ENCODE results near the gene PAMR1.

Gene PAMR1

GRCh38 chr11:35543481-35543880 is 18.1 kb upstream of the PAMR1 start:
- DNase-seq (ENCODE audit: low read depth, low spot score) = no peak
- H3K4me3 ChIP-seq (ENCODE audit: insufficient read length, low read depth) = no peak overlapping the region
- H3K27me3 ChIP-seq (ENCODE audit: insufficient read depth, insufficient read length) = no peaks in the 10 kb centered on the region
- no peaks in the 10 kb centered on the region for H3K9me3 ChIP-seq (ENCODE audit: insufficient read depth, low read length)
- H3K4me1 ChIP-seq (ENCODE audit: insufficient read depth, insufficient read length) = no peaks in the 10 kb centered on the region
- no peak overlapping the region for H3K9ac ChIP-seq (ENCODE audit: insufficient read length, low read depth)
- TF ChIP-seq YY1 (IDR thresholded peaks at IDR 0.05; ENCODE audit: insufficient read depth, insufficient read length) = no peak
- TF ChIP-seq SUZ12 (IDR thresholded peaks at IDR 0.05; ENCODE audit: extremely low read depth, insufficient read depth, insufficient read length) = no peak
- no peak for TF ChIP-seq ZNF274 (IDR thresholded peaks at IDR 0.05; ENCODE audit: low read depth, low read length)
- no peaks in the 10 kb centered on the region for H3K36me3 ChIP-seq (ENCODE audit: insufficient read depth, insufficient read length, low read length)

- no peaks in the 10 kb centered on the region for H3K36me3 ChIP-seq (ENCODE audit: insufficient read depth, insufficient read length, low read length)
- no peak overlapping the region for H3K9ac ChIP-seq (ENCODE audit: insufficient read length, low read depth)
- no peaks in the 10 kb centered on the region for H3K27me3 ChIP-seq (ENCODE audit: insufficient read depth, insufficient read length)
- TF ChIP-seq SUZ12 (IDR thresholded peaks at IDR 0.05; ENCODE audit: extremely low read depth, insufficient read depth, insufficient read length) (no peak), YY1 (IDR thresholded peaks at IDR 0.05; ENCODE audit: insufficient read depth, insufficient read length) (no peak), ZNF274 (IDR thresholded peaks at IDR 0.05; ENCODE audit: low read depth, low read length) (no peak)
- H3K9me3 ChIP-seq (ENCODE audit: insufficient read depth, low read length) = no peaks in the 10 kb centered on the region
- H3K4me3 ChIP-seq (ENCODE audit: insufficient read length, low read depth) = no peak overlapping the region
- no peak for DNase-seq (ENCODE audit: low read depth, low spot score)
- no peaks in the 10 kb centered on the region for H3K4me1 ChIP-seq (ENCODE audit: insufficient read depth, insufficient read length)
Observed at GRCh38 chr11:35541621-35542375, 16.4 kb upstream of the PAMR1 start.

GRCh38 chr11:35540526-35540925 is 15.1 kb upstream of the PAMR1 start:
- no peak overlapping the region for H3K9ac ChIP-seq (ENCODE audit: insufficient read length, low read depth)
- TF ChIP-seq SUZ12 (IDR thresholded peaks at IDR 0.05; ENCODE audit: extremely low read depth, insufficient read depth, insufficient read length) (no peak), ZNF274 (IDR thresholded peaks at IDR 0.05; ENCODE audit: low read depth, low read length) (no peak), YY1 (IDR thresholded peaks at IDR 0.05; ENCODE audit: insufficient read depth, insufficient read length) (no peak)
- H3K4me3 ChIP-seq (ENCODE audit: insufficient read length, low read depth) = no peak overlapping the region
- DNase-seq (ENCODE audit: low read depth, low spot score) = no peak
- no peaks in the 10 kb centered on the region for H3K9me3 ChIP-seq (ENCODE audit: insufficient read depth, low read length)
- no peaks in the 10 kb centered on the region for H3K36me3 ChIP-seq (ENCODE audit: insufficient read depth, insufficient read length, low read length)
- H3K27me3 ChIP-seq (ENCODE audit: insufficient read depth, insufficient read length) = no peaks in the 10 kb centered on the region
- no peaks in the 10 kb centered on the region for H3K4me1 ChIP-seq (ENCODE audit: insufficient read depth, insufficient read length)

- H3K4me3 ChIP-seq (ENCODE audit: insufficient read length, low read depth) = no peak overlapping the region
- H3K9me3 ChIP-seq (ENCODE audit: insufficient read depth, low read length) = no peaks in the 10 kb centered on the region
- no peak overlapping the region for H3K9ac ChIP-seq (ENCODE audit: insufficient read length, low read depth)
- no peaks in the 10 kb centered on the region for H3K36me3 ChIP-seq (ENCODE audit: insufficient read depth, insufficient read length, low read length)
- no peak for TF ChIP-seq SUZ12 (IDR thresholded peaks at IDR 0.05; ENCODE audit: extremely low read depth, insufficient read depth, insufficient read length)
- TF ChIP-seq ZNF274 (IDR thresholded peaks at IDR 0.05; ENCODE audit: low read depth, low read length) = no peak
- TF ChIP-seq YY1 (IDR thresholded peaks at IDR 0.05; ENCODE audit: insufficient read depth, insufficient read length) = no peak
- no peaks in the 10 kb centered on the region for H3K4me1 ChIP-seq (ENCODE audit: insufficient read depth, insufficient read length)
- no peaks in the 10 kb centered on the region for H3K27me3 ChIP-seq (ENCODE audit: insufficient read depth, insufficient read length)
- no peak for DNase-seq (ENCODE audit: low read depth, low spot score)
Observed at GRCh38 chr11:35539781-35540281, 14.4 kb upstream of the PAMR1 start.

GRCh38 chr11:35539256-35539655 is 13.8 kb upstream of the PAMR1 start:
- Histone ChIP-seq H3K4me1 (ENCODE audit: insufficient read depth, insufficient read length) (no peaks in the 10 kb centered on the region), H3K36me3 (ENCODE audit: insufficient read depth, insufficient read length, low read length) (no peaks in the 10 kb centered on the region), H3K27me3 (ENCODE audit: insufficient read depth, insufficient read length) (no peaks in the 10 kb centered on the region), H3K9ac (ENCODE audit: insufficient read length, low read depth) (no peak overlapping the region), H3K9me3 (ENCODE audit: insufficient read depth, low read length) (no peaks in the 10 kb centered on the region), H3K4me3 (ENCODE audit: insufficient read length, low read depth) (no peak overlapping the region)
- no peak for DNase-seq (ENCODE audit: low read depth, low spot score)
- TF ChIP-seq SUZ12 (IDR thresholded peaks at IDR 0.05; ENCODE audit: extremely low read depth, insufficient read depth, insufficient read length) = no peak
- no peak for TF ChIP-seq ZNF274 (IDR thresholded peaks at IDR 0.05; ENCODE audit: low read depth, low read length)
- TF ChIP-seq YY1 (IDR thresholded peaks at IDR 0.05; ENCODE audit: insufficient read depth, insufficient read length) = no peak

- DNase-seq (ENCODE audit: low read depth, low spot score) = no peak
- Histone ChIP-seq H3K4me1 (ENCODE audit: insufficient read depth, insufficient read length) (no peaks in the 10 kb centered on the region), H3K9me3 (ENCODE audit: insufficient read depth, low read length) (no peaks in the 10 kb centered on the region), H3K36me3 (ENCODE audit: insufficient read depth, insufficient read length, low read length) (no peaks in the 10 kb centered on the region), H3K9ac (ENCODE audit: insufficient read length, low read depth) (no peak overlapping the region), H3K27me3 (ENCODE audit: insufficient read depth, insufficient read length) (no peaks in the 10 kb centered on the region), H3K4me3 (ENCODE audit: insufficient read length, low read depth) (no peak overlapping the region)
- TF ChIP-seq SUZ12 (IDR thresholded peaks at IDR 0.05; ENCODE audit: extremely low read depth, insufficient read depth, insufficient read length) = no peak
- no peak for TF ChIP-seq ZNF274 (IDR thresholded peaks at IDR 0.05; ENCODE audit: low read depth, low read length)
- TF ChIP-seq YY1 (IDR thresholded peaks at IDR 0.05; ENCODE audit: insufficient read depth, insufficient read length) = no peak
Observed at GRCh38 chr11:35536470-35536869, 11.1 kb upstream of the PAMR1 start.

GRCh38 chr11:35531246-35531645 is 5.8 kb upstream of the PAMR1 start:
- Histone ChIP-seq H3K9ac (ENCODE audit: insufficient read length, low read depth) (no peak overlapping the region), H3K4me3 (ENCODE audit: insufficient read length, low read depth) (no peak overlapping the region), H3K27me3 (ENCODE audit: insufficient read depth, insufficient read length) (peaks cover 13% of the 10 kb centered on the region), H3K36me3 (ENCODE audit: insufficient read depth, insufficient read length, low read length) (no peaks in the 10 kb centered on the region), H3K9me3 (ENCODE audit: insufficient read depth, low read length) (no peaks in the 10 kb centered on the region), H3K4me1 (ENCODE audit: insufficient read depth, insufficient read length) (no peaks in the 10 kb centered on the region)
- DNase-seq (ENCODE audit: low read depth, low spot score) = no peak
- TF ChIP-seq SUZ12 (IDR thresholded peaks at IDR 0.05; ENCODE audit: extremely low read depth, insufficient read depth, insufficient read length) = no peak
- no peak for TF ChIP-seq YY1 (IDR thresholded peaks at IDR 0.05; ENCODE audit: insufficient read depth, insufficient read length)
- no peak for TF ChIP-seq ZNF274 (IDR thresholded peaks at IDR 0.05; ENCODE audit: low read depth, low read length)

Measured in NT2/D1 (cell line).